Caco-2 (cell line): ENCODE results near the gene NLGN4X. TPM values are rescaled to one million over a fixed set of nuclear protein-coding genes. Genes with fewer than 3 reads are reported as not detected.

Source experiments
- BruUV-seq: library from RNA; stranded (reverse); fragments of 400-500 nt; replicated peaks from 2 replicates; lab custom pipeline; 2021; lab: Mats Ljungman, UMichigan
- CTCF ChIA-PET: fragments of 300-600 bp; sonication (Branson Sonifier 250); formaldehyde crosslinking; loops from one replicate; lab custom pipeline; 2022; ENCODE audit warnings: antibody characterized with exemption; lab: Charles Lee
- POLR2A ChIA-PET: fragments of 300-600 bp; sonication (Branson Sonifier 250); formaldehyde crosslinking; loops from one replicate; lab custom pipeline; 2022; ENCODE audit warnings: antibody characterized with exemption; lab: Charles Lee
- DNase-seq, 2 experiments: peaks; one replicate each; pipeline versions ENCODE4 v3.0.0 to v3.0.0-alpha.2; 2020 to 2022
- H3K27me3 ChIP-seq: replicated peaks from 2 replicates; pipeline ENCODE4 v1.6.0; 2011; ENCODE audit warnings: low read length; ENCODE audit not compliant: control insufficient read depth, insufficient read depth
- H3K36me3 ChIP-seq: 2 replicates; pipeline ENCODE4 v1.5.1; 2011; ENCODE audit warnings: low read length; ENCODE audit not compliant: control insufficient read depth, insufficient read depth
- H3K4me1 ChIP-seq: fragments of 250-450 bp; sonication (Bioruptor Pico); 2 replicates; pipeline ENCODE4 v1.5.1; 2020; ENCODE audit warnings: mild to moderate bottlenecking
- H3K4me3 ChIP-seq: 2 replicates; pipeline ENCODE4 v1.5.1; 2011; ENCODE audit warnings: low read depth, mild to moderate bottlenecking, control low read depth, low read length
- H3K9me3 ChIP-seq: fragments of 250-450 bp; sonication (Bioruptor Pico); 2 replicates; pipeline ENCODE4 v1.5.1; 2020; ENCODE audit warnings: mild to moderate bottlenecking, moderate library complexity
- H3K27ac Mint-ChIP-seq: one replicate; pipeline ENCODE4 v1.8.0; 2022; ENCODE audit warnings: mixed read lengths; ENCODE audit not compliant: unreplicated experiment
- H3K27me3 Mint-ChIP-seq: one replicate; pipeline ENCODE4 v1.8.0; 2022; ENCODE audit warnings: mixed read lengths; ENCODE audit not compliant: insufficient read depth, unreplicated experiment
- H3K36me3 Mint-ChIP-seq: one replicate; pipeline ENCODE4 v1.8.0; 2022; ENCODE audit warnings: mild to moderate bottlenecking, mixed read lengths; ENCODE audit not compliant: insufficient read depth, unreplicated experiment
- H3K4me1 Mint-ChIP-seq: one replicate; pipeline ENCODE4 v1.8.0; 2022; ENCODE audit warnings: low read depth, mixed read lengths; ENCODE audit not compliant: unreplicated experiment
- H3K4me3 Mint-ChIP-seq: one replicate; pipeline ENCODE4 v1.8.0; 2022; ENCODE audit warnings: mild to moderate bottlenecking, moderate library complexity, mixed read lengths; ENCODE audit not compliant: unreplicated experiment
- H3K9me3 Mint-ChIP-seq: one replicate; pipeline ENCODE4 v1.8.0; 2022; ENCODE audit warnings: mixed read lengths; ENCODE audit not compliant: unreplicated experiment
- intact Hi-C: fragments of 100-400 bp; cut with micrococcal nuclease; formaldehyde crosslinking; loops from one replicate; pipeline ENCODE4 v1.10.0; 2022; ENCODE audit not compliant: unreplicated experiment
- total RNA-seq: library from RNA; stranded (reverse); gene quantifications from 2 replicates; pipeline ENCODE4 v1.2.3, GENCODE V29; 2022
- TF ChIP-seq, protein P1 (sequence below), 2 experiments: fragments of 200-600 bp in 1 of 2; IDR thresholded peaks; 1 replicate in 1 of 2; 2 replicates in 1 of 2; pipeline versions ENCODE4 v1.5.1 to v1.8.0; 2011 to 2022; ENCODE audit warnings: antibody characterized with exemption in 1 of 2, control low read depth in 1 of 2, inconsistent platforms in 1 of 2, low read depth in 1 of 2, low read length in 1 of 2, mild to moderate bottlenecking in 1 of 2, moderate library complexity in 1 of 2; ENCODE audit not compliant: insufficient read depth in 1 of 2, severe bottlenecking in 1 of 2, unreplicated experiment in 1 of 2

Gene NLGN4X
- total RNA-seq, 1 experiment from 2014 or later: not detected

- no peaks in the 10 kb centered on the region for H3K4me1 ChIP-seq
- Mint-ChIP-seq H3K27ac (no peak overlapping the region), H3K36me3 (no peaks in the 10 kb centered on the region), H3K4me3 (no peak overlapping the region), H3K4me1 (no peaks in the 10 kb centered on the region), H3K27me3 (no peaks in the 10 kb centered on the region), H3K9me3 (no peaks in the 10 kb centered on the region)
- DNase-seq: no peak
- H3K4me3 ChIP-seq: no peak overlapping the region
- H3K27me3 ChIP-seq: no peaks in the 10 kb centered on the region
- intact Hi-C loops: no loop called here
- ChIA-PET POLR2A (no interaction called here), CTCF (no interaction called here)
- H3K9me3 ChIP-seq: no peaks in the 10 kb centered on the region
- H3K36me3 ChIP-seq: no peaks in the 10 kb centered on the region
- no TSS peak for BruUV-seq
- TF ChIP-seq, protein P1, sequence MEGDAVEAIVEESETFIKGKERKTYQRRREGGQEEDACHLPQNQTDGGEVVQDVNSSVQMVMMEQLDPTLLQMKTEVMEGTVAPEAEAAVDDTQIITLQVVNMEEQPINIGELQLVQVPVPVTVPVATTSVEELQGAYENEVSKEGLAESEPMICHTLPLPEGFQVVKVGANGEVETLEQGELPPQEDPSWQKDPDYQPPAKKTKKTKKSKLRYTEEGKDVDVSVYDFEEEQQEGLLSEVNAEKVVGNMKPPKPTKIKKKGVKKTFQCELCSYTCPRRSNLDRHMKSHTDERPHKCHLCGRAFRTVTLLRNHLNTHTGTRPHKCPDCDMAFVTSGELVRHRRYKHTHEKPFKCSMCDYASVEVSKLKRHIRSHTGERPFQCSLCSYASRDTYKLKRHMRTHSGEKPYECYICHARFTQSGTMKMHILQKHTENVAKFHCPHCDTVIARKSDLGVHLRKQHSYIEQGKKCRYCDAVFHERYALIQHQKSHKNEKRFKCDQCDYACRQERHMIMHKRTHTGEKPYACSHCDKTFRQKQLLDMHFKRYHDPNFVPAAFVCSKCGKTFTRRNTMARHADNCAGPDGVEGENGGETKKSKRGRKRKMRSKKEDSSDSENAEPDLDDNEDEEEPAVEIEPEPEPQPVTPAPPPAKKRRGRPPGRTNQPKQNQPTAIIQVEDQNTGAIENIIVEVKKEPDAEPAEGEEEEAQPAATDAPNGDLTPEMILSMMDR (IDR thresholded peaks at IDR 0.05; ENCODE audit: insufficient read depth in 1 of 2, low read depth in 1 of 2, low read length in 1 of 2, severe bottlenecking in 1 of 2, unreplicated experiment in 1 of 2): no peak
Observed at GRCh38 chrX:6019076-6019475, 209.6 kb downstream of the NLGN4X start.

DNA sequence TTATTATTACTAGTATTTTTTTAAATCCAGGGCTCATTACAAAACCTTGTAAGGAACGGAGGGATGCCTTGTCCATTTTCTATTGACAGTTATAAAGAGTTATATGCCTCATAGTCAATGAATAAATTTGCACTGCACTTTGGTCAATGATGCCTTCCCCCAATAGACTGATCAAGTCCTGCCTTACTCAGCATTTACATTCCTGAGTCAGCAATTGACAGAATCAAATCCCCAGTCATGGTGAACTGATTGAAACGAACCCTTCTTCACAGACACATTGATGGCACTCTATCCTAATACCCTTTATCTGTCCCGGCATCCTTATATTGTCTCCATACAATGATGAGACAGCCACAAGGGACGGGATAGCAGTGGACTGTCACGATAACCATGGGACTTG, 213.2 kb downstream of the NLGN4X start:
- no peaks in the 10 kb centered on the region for H3K27me3 Mint-ChIP-seq
- H3K9me3 ChIP-seq: no peaks in the 10 kb centered on the region
- no peaks in the 10 kb centered on the region for H3K4me1 ChIP-seq
- TF ChIP-seq, protein P1 (IDR thresholded peaks at IDR 0.05; ENCODE audit: insufficient read depth in 1 of 2, low read depth in 1 of 2, low read length in 1 of 2, severe bottlenecking in 1 of 2, unreplicated experiment in 1 of 2): no peak
- no peak overlapping the region for H3K4me3 Mint-ChIP-seq
- POLR2A ChIA-PET: no interaction called here
- no peaks in the 10 kb centered on the region for H3K36me3 Mint-ChIP-seq
- H3K4me3 ChIP-seq: no peak overlapping the region
- BruUV-seq: no TSS peak
- no peaks in the 10 kb centered on the region for H3K27me3 ChIP-seq
- H3K27ac Mint-ChIP-seq: no peak overlapping the region
- H3K36me3 ChIP-seq: no peaks in the 10 kb centered on the region
- DNase-seq: no peak
- H3K9me3 Mint-ChIP-seq: no peaks in the 10 kb centered on the region
- intact Hi-C loops: no loop called here
- H3K4me1 Mint-ChIP-seq: no peaks in the 10 kb centered on the region
- CTCF ChIA-PET: no interaction called here

DNA sequence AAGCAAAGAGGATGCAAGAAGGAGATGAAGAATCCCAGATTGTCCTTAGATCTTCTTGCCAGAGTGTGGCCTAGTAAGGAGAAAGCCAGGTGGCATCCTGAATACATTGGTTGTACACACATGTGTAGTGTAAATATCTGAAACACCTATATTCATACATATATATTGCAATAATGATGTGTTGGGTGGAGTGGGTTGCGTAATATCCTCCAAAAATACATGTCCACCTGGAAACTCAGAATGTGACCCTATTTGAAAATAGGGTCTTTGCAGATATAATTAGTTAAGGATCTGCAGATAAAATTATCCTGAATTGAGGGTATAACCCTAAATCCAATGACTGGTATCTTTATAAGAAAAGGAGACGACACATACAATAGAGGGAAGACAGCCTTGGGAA, 216.3 kb downstream of the NLGN4X start:
- CTCF ChIA-PET: no interaction called here
- no peaks in the 10 kb centered on the region for H3K36me3 ChIP-seq
- no peak overlapping the region for H3K27ac Mint-ChIP-seq
- H3K4me1 ChIP-seq: no peaks in the 10 kb centered on the region
- peaks cover 2% of the 10 kb centered on the region for H3K27me3 Mint-ChIP-seq
- H3K9me3 ChIP-seq: no peaks in the 10 kb centered on the region
- H3K36me3 Mint-ChIP-seq: no peaks in the 10 kb centered on the region
- TF ChIP-seq, protein P1 (IDR thresholded peaks at IDR 0.05; ENCODE audit: insufficient read depth in 1 of 2, low read depth in 1 of 2, low read length in 1 of 2, severe bottlenecking in 1 of 2, unreplicated experiment in 1 of 2): no peak
- DNase-seq: no peak
- no peak overlapping the region for H3K4me3 ChIP-seq
- no peaks in the 10 kb centered on the region for H3K27me3 ChIP-seq
- BruUV-seq: no TSS peak
- no peak overlapping the region for H3K4me3 Mint-ChIP-seq
- no peaks in the 10 kb centered on the region for H3K4me1 Mint-ChIP-seq
- intact Hi-C loops: no loop called here
- POLR2A ChIA-PET: no interaction called here
- H3K9me3 Mint-ChIP-seq: no peaks in the 10 kb centered on the region
